Left ventricle myocardium inferior (tissue), 1 donor: Measurements from ENCODE around the gene MYO18B. TPM values are rescaled to one million over a fixed set of nuclear protein-coding genes. Genes with fewer than 3 reads are reported as not detected.

Experiments
- DNase-seq: peaks from one replicate; pipeline ENCODE4 v3.0.0-alpha.2; 2020
- H3K27ac ChIP-seq: fragments of 200-600 bp; replicated peaks from 2 replicates; pipeline ENCODE4 v1.8.0; 2021
- H3K27me3 ChIP-seq: fragments of 200-600 bp; 2 replicates; pipeline ENCODE4 v1.8.0; 2021; ENCODE audit warnings: low read depth
- H3K36me3 ChIP-seq: fragments of 200-600 bp; 2 replicates; pipeline ENCODE4 v1.8.0; 2021
- H3K4me1 ChIP-seq: fragments of 200-600 bp; 2 replicates; pipeline ENCODE4 v1.8.0; 2021
- H3K4me3 ChIP-seq: fragments of 200-600 bp; 2 replicates; pipeline ENCODE4 v1.8.0; 2021; ENCODE audit warnings: mild to moderate bottlenecking, moderate library complexity
- H3K9me3 ChIP-seq: fragments of 200-600 bp; replicated peaks from 2 replicates; pipeline ENCODE4 v1.8.0; 2021
- intact Hi-C: fragments of 100-400 bp; cut with micrococcal nuclease; formaldehyde crosslinking; loops from one replicate; pipeline ENCODE4 v1.11.0; 2022
- total RNA-seq: library from RNA; stranded (reverse); fragmentation: NEBNext Ultra II Directional; extraction: Animal tissue kit (Norgen Biotek cat#: 25700); gene quantifications from one replicate; pipeline ENCODE4 v1.2.1, GENCODE V29; 2021
- TF ChIP-seq, protein P1 (sequence below): fragments of 200-600 bp; IDR thresholded peaks from 2 replicates; pipeline ENCODE4 v1.8.0; 2021; ENCODE audit warnings: antibody characterized with exemption, mild to moderate bottlenecking, borderline replicate concordance
- donor health status: DM: no; HTN: yes; CAD: no; lungs with severe emphysema.

MYO18B gene
- total RNA-seq, 1 donor from 2014 or later = 163 TPM

GRCh38 chr22:25847451-25847850, 105.5 kb downstream of the MYO18B start:
- Histone ChIP-seq H3K27me3 (peaks cover 2% of the 10 kb centered on the region), H3K36me3 (peaks cover 33% of the 10 kb centered on the region)

DNA sequence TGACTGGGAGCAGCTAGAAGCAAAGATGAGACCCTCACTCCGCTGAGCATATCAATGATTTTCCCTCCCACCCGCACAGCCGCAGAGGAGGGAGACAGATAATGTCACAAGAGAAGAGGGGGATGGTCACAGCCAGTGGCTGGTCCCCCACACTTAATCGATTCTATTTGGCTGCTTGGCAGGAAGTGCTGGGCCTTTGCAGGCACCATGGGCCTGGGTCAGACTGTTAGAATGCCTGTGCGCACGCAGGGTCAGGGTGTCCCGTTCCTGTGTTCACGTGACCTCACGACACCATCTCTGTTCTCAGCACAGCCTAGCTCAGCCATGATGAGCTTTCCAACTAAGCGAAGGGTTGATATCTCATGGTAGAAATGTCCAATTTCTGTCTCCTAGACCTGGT, 107.0 kb downstream of the MYO18B start:
- TF ChIP-seq, protein P1, sequence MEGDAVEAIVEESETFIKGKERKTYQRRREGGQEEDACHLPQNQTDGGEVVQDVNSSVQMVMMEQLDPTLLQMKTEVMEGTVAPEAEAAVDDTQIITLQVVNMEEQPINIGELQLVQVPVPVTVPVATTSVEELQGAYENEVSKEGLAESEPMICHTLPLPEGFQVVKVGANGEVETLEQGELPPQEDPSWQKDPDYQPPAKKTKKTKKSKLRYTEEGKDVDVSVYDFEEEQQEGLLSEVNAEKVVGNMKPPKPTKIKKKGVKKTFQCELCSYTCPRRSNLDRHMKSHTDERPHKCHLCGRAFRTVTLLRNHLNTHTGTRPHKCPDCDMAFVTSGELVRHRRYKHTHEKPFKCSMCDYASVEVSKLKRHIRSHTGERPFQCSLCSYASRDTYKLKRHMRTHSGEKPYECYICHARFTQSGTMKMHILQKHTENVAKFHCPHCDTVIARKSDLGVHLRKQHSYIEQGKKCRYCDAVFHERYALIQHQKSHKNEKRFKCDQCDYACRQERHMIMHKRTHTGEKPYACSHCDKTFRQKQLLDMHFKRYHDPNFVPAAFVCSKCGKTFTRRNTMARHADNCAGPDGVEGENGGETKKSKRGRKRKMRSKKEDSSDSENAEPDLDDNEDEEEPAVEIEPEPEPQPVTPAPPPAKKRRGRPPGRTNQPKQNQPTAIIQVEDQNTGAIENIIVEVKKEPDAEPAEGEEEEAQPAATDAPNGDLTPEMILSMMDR = no peak
- peak overlapping the region; percentile 45 for H3K27ac ChIP-seq
- H3K9me3 ChIP-seq = no peaks in the 10 kb centered on the region
- peaks cover 30% of the 10 kb centered on the region for H3K36me3 ChIP-seq
- H3K4me1 ChIP-seq = peaks cover 21% of the 10 kb centered on the region
- DNase-seq = no peak
- no peak overlapping the region for H3K4me3 ChIP-seq
- peaks cover 2% of the 10 kb centered on the region for H3K27me3 ChIP-seq
- intact Hi-C loops = no loop called here

More at GRCh38 chr22:25847451-25847850, 105.5 kb downstream of the MYO18B start:
- DNase-seq = no peak
- TF ChIP-seq, protein P1 = no peak
- H3K9me3 ChIP-seq = no peaks in the 10 kb centered on the region
- H3K27ac ChIP-seq = no peak overlapping the region
- no peak overlapping the region for H3K4me3 ChIP-seq
- intact Hi-C loops = no loop called here
- peaks cover 21% of the 10 kb centered on the region for H3K4me1 ChIP-seq

- TF ChIP-seq, protein P1 = no peak
Measured at GRCh38 chr22:25849522-25849921, 107.5 kb downstream of the MYO18B start.

DNA sequence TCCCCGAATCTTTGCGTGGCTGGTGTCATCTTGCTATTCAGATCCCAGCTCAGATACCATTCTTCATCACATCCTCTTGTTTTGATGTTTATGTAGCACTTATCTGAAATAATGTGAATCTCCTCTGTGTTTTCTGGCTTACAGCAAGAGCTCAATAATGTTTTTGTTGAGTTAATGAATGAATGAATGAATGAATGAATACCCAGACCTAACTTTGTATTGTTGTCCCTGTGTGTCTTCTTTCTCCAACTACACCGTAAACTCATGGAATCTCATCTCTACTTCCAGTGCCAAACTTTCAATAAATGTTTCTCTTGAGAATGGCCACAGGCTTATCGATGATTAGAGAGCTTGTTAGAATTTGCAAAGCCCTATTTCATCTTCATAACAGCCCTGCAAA, 110.2 kb downstream of the MYO18B start:
- Histone ChIP-seq H3K27ac (no peak overlapping the region), H3K4me3 (no peak overlapping the region), H3K36me3 (peaks cover 3% of the 10 kb centered on the region), H3K27me3 (peaks cover 2% of the 10 kb centered on the region), H3K4me1 (peaks cover 21% of the 10 kb centered on the region), H3K9me3 (no peaks in the 10 kb centered on the region)
- intact Hi-C loops = no loop called here
- no peak for DNase-seq
- TF ChIP-seq, protein P1 = no peak

More at GRCh38 chr22:25849522-25849921, 107.5 kb downstream of the MYO18B start:
- intact Hi-C loops = no loop called here
- no peak overlapping the region for H3K4me3 ChIP-seq
- H3K27ac ChIP-seq = peak overlapping the region; percentile 45
- DNase-seq = no peak
- H3K4me1 ChIP-seq = peaks cover 21% of the 10 kb centered on the region
- H3K9me3 ChIP-seq = no peaks in the 10 kb centered on the region
- H3K27me3 ChIP-seq = peaks cover 2% of the 10 kb centered on the region
- H3K36me3 ChIP-seq = peaks cover 26% of the 10 kb centered on the region

DNA sequence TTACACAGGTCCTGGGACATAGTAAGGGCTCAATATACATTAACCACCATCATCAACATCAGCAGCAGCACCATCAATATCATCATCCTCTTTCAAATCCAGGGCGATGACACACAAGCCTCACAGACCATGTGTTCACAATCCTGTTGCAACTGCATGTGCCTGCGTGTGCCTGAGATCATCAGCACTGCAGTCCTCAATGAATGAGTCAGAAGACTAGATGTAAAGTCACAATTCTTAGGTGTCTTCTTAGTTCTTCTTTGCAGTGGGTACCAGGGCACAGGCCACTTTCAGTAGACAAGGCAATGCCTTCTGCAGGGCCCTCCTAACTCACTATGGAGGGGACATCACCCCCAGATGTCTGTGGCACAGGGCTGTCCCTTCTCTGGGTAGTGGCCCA, 111.1 kb downstream of the MYO18B start:
- DNase-seq = no peak
- TF ChIP-seq, protein P1 = no peak
- H3K4me1 ChIP-seq = peaks cover 21% of the 10 kb centered on the region
- H3K36me3 ChIP-seq = no peaks in the 10 kb centered on the region
- no peaks in the 10 kb centered on the region for H3K9me3 ChIP-seq
- peak overlapping the region; percentile 9 for H3K27ac ChIP-seq
- no peak overlapping the region for H3K4me3 ChIP-seq
- intact Hi-C loops = no loop called here
- H3K27me3 ChIP-seq = peaks cover 2% of the 10 kb centered on the region
